Breast epithelium (tissue), 3 donors: ENCODE results near the gene OLFML2B.

Experiments used
- POLR2AphosphoS5 ChIP-seq, 3 donors: sonication (generic); formaldehyde crosslinking; IDR thresholded peaks; one replicate each; pipeline ENCODE4 v1.6.1; 2017; ENCODE audit warnings: antibody characterized with exemption in 3 of 3
- TF ChIP-seq, protein P1 (sequence below), 3 donors: fragments of 450-650 bp; IDR thresholded peaks; one replicate each; pipeline ENCODE4 v1.5.1; 2016 to 2017; ENCODE audit warnings: antibody characterized with exemption in 3 of 3, mild to moderate bottlenecking in 3 of 3, moderate library complexity in 3 of 3

DNA sequence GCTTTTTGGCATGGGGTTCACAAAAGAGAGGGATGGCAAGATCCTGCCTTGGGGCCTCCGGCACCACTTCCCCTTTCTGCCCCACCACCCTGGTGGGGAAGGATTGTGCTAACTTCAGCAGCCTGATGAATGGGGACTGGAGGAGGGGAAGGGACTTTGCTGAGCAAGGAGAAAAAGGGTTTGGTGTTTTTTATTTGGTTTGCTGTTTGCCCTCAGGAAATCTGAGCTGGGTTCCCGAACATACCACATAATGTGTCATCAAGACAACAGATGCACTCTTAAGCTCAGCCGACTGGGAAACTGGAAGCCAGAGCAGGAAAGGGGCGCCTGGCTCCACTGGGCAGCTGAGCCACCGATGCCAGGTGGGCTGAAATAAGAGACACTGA is 19.8 kb downstream of the OLFML2B start:
- TF ChIP-seq, protein P1, sequence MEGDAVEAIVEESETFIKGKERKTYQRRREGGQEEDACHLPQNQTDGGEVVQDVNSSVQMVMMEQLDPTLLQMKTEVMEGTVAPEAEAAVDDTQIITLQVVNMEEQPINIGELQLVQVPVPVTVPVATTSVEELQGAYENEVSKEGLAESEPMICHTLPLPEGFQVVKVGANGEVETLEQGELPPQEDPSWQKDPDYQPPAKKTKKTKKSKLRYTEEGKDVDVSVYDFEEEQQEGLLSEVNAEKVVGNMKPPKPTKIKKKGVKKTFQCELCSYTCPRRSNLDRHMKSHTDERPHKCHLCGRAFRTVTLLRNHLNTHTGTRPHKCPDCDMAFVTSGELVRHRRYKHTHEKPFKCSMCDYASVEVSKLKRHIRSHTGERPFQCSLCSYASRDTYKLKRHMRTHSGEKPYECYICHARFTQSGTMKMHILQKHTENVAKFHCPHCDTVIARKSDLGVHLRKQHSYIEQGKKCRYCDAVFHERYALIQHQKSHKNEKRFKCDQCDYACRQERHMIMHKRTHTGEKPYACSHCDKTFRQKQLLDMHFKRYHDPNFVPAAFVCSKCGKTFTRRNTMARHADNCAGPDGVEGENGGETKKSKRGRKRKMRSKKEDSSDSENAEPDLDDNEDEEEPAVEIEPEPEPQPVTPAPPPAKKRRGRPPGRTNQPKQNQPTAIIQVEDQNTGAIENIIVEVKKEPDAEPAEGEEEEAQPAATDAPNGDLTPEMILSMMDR (IDR thresholded peaks at IDR 0.05) = no peak
- no peak for TF ChIP-seq POLR2AphosphoS5 (IDR thresholded peaks at IDR 0.05)
